Panc1 (cell line): ENCODE results near the gene RPS6KB2. TPM values are rescaled to one million over a fixed set of nuclear protein-coding genes. Genes with fewer than 3 reads are reported as not detected.
A peak's percentile ranks its signal among the peaks of the same experiment; 100 is the strongest.

Source experiments
- ATAC-seq: fragments of 200-7000 bp; cut with Tn5 transposase; 2 replicates; pipeline ENCODE4 v1.9.1; 2020; ENCODE audit warnings: mild to moderate bottlenecking, moderate library complexity
- BruUV-seq: library from RNA; stranded (reverse); fragments of 400-500 nt; replicated peaks from 2 replicates; lab custom pipeline; 2021; lab: Mats Ljungman, UMichigan
- CTCF ChIA-PET: fragments of 300-600 bp; sonication (Branson Sonifier 250); formaldehyde crosslinking; loops from one replicate; lab custom pipeline; 2022; ENCODE audit warnings: antibody characterized with exemption; lab: Charles Lee
- POLR2A ChIA-PET: fragments of 300-600 bp; sonication (Branson Sonifier 250); formaldehyde crosslinking; loops from one replicate; lab custom pipeline; 2022; ENCODE audit warnings: antibody characterized with exemption; lab: Charles Lee
- DNase-seq: peaks from one replicate; pipeline ENCODE4 v3.0.0-alpha.2; 2010; ENCODE audit warnings: low read depth, low spot score
- H3K27ac ChIP-seq: 2 replicates; pipeline ENCODE4 v1.5.1; 2011; ENCODE audit warnings: mild to moderate bottlenecking, low read length, inconsistent platforms
- H3K27me3 ChIP-seq: fragments of 200-500 bp; sonication (Bioruptor generic); 2 replicates; pipeline ENCODE4 v1.6.0; 2014; ENCODE audit warnings: low read length, inconsistent platforms; ENCODE audit not compliant: control insufficient read depth, insufficient read depth
- H3K36me3 ChIP-seq: fragments of 200-500 bp; sonication (Bioruptor generic); 2 replicates; pipeline ENCODE4 v1.5.1; 2014; ENCODE audit warnings: inconsistent platforms, mild to moderate bottlenecking, low read length, moderate library complexity; ENCODE audit not compliant: control insufficient read depth, insufficient read depth
- H3K4me1 ChIP-seq: 2 replicates; pipeline ENCODE4 v1.5.1; 2011; ENCODE audit warnings: inconsistent platforms, mild to moderate bottlenecking, low read length, moderate library complexity; ENCODE audit not compliant: control insufficient read depth, insufficient read depth
- H3K4me3 ChIP-seq, 2 experiments: 2 replicates each; pipeline ENCODE4 v1.5.1; 2011 to 2012; ENCODE audit warnings: low read depth in 2 of 2, low read length in 2 of 2, mild to moderate bottlenecking in 2 of 2, inconsistent platforms in 1 of 2, moderate library complexity in 1 of 2
- H3K9me3 ChIP-seq: fragments of 200-500 bp; sonication (Bioruptor generic); 2 replicates; pipeline ENCODE4 v1.5.1; 2014; ENCODE audit warnings: low read depth, mild to moderate bottlenecking, inconsistent platforms, low read length, moderate library complexity; ENCODE audit not compliant: control insufficient read depth, insufficient read depth
- POLR2AphosphoS5 ChIP-seq: IDR thresholded peaks from 2 replicates; pipeline ENCODE4 v1.6.1; 2012; ENCODE audit warnings: mild to moderate bottlenecking, low read depth, low read length, moderate library complexity
- REST ChIP-seq, 2 experiments: IDR thresholded peaks; 2 replicates each; pipeline ENCODE4 v1.6.1; 2011 to 2012; ENCODE audit warnings: low read depth in 2 of 2, control low read depth in 1 of 2, low read length in 1 of 2, mild to moderate bottlenecking in 1 of 2, moderate library complexity in 1 of 2; ENCODE audit not compliant: insufficient read depth in 1 of 2
- SIN3A ChIP-seq: IDR thresholded peaks from 2 replicates; pipeline ENCODE4 v1.6.1; 2012; ENCODE audit warnings: low read depth, mild to moderate bottlenecking, low read length, moderate library complexity, borderline replicate concordance; ENCODE audit not compliant: insufficient read depth
- TCF7L2 ChIP-seq: IDR thresholded peaks from 2 replicates; pipeline ENCODE4 v1.6.1; 2011; ENCODE audit warnings: mild to moderate bottlenecking, low read depth, low read length, inconsistent platforms
- in situ Hi-C: cut with HindIII; loops from 2 replicates; pipeline ENCODE4 v1.10.0; 2016; ENCODE audit warnings: low sequenced_read_pairs, low pct_unique_long_range_greater_than_20kb
- intact Hi-C: fragments of 100-400 bp; cut with micrococcal nuclease; formaldehyde crosslinking; loops from one replicate; pipeline ENCODE4 v1.10.0; 2022; ENCODE audit not compliant: unreplicated experiment
- total RNA-seq: library from RNA; stranded (reverse); gene quantifications from one replicate; pipeline ENCODE4 v1.2.1, GENCODE V29; 2021; ENCODE audit not compliant: unreplicated experiment
- TF ChIP-seq, protein P1 (sequence below): fragments of 450-650 bp; IDR thresholded peaks from 2 replicates; pipeline ENCODE4 v1.5.1; 2017; ENCODE audit warnings: mild to moderate bottlenecking

The RPS6KB2 gene
- total RNA-seq, 1 experiment from 2014 or later = 68.5 TPM

DNA sequence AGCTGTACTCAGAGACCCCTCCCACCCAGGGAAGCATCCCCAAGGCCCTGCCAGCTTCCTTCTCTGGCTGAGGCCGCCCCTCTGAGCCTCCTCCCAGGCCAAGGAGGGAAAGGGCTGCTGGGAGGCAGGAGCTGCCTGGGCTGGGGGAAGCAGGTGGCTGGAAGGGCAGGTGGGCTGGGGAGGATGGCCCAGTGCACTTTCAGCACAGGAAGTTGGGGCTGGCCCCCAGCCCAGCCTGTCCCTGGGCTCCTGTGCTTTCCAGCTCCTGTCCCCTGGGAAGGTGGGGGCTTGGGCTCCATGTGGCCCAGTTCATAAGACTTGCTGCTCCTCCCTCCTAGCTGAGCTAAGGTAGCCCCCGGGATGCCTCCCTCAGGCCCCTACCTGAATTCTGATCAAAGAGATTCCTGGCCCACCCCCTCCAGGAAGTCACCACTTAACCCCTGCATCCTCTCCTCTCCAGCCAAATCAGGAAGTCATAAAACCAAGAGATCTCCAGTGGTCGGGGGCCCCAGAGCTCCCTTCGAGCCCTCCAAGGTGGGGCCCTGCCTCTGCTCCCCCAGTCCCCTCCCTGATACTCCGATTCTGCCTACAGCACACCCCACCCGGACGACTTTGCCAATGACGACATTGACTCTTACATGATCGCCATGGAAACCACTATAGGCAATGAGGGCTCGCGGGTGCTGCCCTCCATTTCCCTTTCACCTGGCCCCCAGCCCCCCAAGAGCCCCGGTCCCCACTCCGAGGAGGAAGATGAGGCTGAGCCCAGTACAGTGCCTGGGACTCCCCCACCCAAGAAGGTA is 31.5 kb upstream of the RPS6KB2 start:
- in situ Hi-C loops (no loop called here), intact Hi-C loops (no loop called here)
- no TSS peak for BruUV-seq
- ChIA-PET CTCF (interaction anchor here (0.6 kb wide), 2 partner anchors 77 to 170 kb away, joined by 3 read pairs; no protein-coding TSS in a partner anchor), POLR2A (no interaction called here)
- Histone ChIP-seq H3K4me3 (no peak overlapping the region), H3K9me3 (no peaks in the 10 kb centered on the region), H3K27me3 (no peaks in the 10 kb centered on the region), H3K4me1 (peaks cover 37% of the 10 kb centered on the region), H3K36me3 (peaks cover 7% of the 10 kb centered on the region), H3K27ac (0 out of 2 replicates have a peak overlapping the region, but pooled peaks have one; percentile 7)
- TF ChIP-seq, protein P1, sequence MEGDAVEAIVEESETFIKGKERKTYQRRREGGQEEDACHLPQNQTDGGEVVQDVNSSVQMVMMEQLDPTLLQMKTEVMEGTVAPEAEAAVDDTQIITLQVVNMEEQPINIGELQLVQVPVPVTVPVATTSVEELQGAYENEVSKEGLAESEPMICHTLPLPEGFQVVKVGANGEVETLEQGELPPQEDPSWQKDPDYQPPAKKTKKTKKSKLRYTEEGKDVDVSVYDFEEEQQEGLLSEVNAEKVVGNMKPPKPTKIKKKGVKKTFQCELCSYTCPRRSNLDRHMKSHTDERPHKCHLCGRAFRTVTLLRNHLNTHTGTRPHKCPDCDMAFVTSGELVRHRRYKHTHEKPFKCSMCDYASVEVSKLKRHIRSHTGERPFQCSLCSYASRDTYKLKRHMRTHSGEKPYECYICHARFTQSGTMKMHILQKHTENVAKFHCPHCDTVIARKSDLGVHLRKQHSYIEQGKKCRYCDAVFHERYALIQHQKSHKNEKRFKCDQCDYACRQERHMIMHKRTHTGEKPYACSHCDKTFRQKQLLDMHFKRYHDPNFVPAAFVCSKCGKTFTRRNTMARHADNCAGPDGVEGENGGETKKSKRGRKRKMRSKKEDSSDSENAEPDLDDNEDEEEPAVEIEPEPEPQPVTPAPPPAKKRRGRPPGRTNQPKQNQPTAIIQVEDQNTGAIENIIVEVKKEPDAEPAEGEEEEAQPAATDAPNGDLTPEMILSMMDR = no peak
- TF ChIP-seq REST (IDR thresholded peaks at IDR 0.05; ENCODE audit: insufficient read depth in 1 of 2, low read depth in 2 of 2, low read length in 1 of 2) = no peak
- TF ChIP-seq TCF7L2 = no peak
- TF ChIP-seq SIN3A = no peak
- TF ChIP-seq POLR2AphosphoS5 = no peak
- DNase-seq = no peak
- ATAC-seq = no peak

DNA sequence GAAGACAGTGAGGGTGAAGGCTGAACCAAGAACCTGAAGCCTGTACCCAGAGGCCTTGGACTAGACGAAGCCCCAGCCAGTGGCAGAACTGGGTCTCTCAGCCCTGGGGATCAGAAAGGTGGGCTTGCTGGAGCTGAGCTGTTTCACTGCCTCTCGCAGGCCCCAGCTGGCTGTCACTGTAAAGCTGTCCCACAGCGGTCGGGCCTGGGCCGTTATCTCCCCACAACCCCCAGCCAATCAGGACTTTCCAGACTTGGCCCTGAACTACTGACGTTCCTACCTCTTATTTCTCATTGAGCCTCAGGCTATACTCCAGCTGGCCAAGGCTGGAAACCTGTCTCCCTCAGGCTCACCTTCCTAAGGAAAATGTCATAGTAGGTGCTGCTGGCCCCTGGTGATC is 30.8 kb upstream of the RPS6KB2 start:
- intact Hi-C loops (no loop called here), in situ Hi-C loops (no loop called here)
- TF ChIP-seq TCF7L2 (no peak), SIN3A (no peak), POLR2AphosphoS5 (no peak), REST (IDR thresholded peaks at IDR 0.05; ENCODE audit: insufficient read depth in 1 of 2, low read depth in 2 of 2, low read length in 1 of 2) (no peak)
- TF ChIP-seq, protein P1 = no peak
- Histone ChIP-seq H3K9me3 (no peaks in the 10 kb centered on the region), H3K36me3 (peaks cover 7% of the 10 kb centered on the region), H3K4me3 (no peak overlapping the region), H3K27me3 (no peaks in the 10 kb centered on the region), H3K27ac (0 out of 2 replicates have a peak overlapping the region, but pooled peaks have one; percentile 30), H3K4me1 (peaks cover 41% of the 10 kb centered on the region)
- ChIA-PET POLR2A (interaction anchor here (0.9 kb wide), 1 partner anchor 24 kb away, joined by 3 read pairs; no protein-coding TSS in a partner anchor), CTCF (no interaction called here)
- no peak for ATAC-seq
- BruUV-seq = no TSS peak
- no peak for DNase-seq
